ENCODE measurements around the gene KRTAP10-12.
"Not testable (repeated sequence)": the region's sequence is repeated elsewhere in the genome, so short reads cannot be mapped to it uniquely, and the experiment has no call there.

KRTAP10-12 gene

GRCh38 chr21:44670642-44671432 is 26.1 kb upstream of the KRTAP10-12 start:
- DNase-seq: no peak

- DNase-seq: no peak
These were observed 25.1 kb upstream of the KRTAP10-12 start for GRCh38 chr21:44671911-44672310.

- DNase-seq: no peak
These were observed 19.1 kb upstream of the KRTAP10-12 start for GRCh38 chr21:44677881-44678280.

- DNase-seq: no peak
These were observed 15.8 kb upstream of the KRTAP10-12 start for GRCh38 chr21:44681152-44681551.

- peak; percentile 96 for DNase-seq
These were observed 15.0 kb upstream of the KRTAP10-12 start, which contains the start of gene KRTAP12-1 for GRCh38 chr21:44681861-44682579. Gene KRTAP12-1, minus strand, starts transcription at chr21:44682163. Its CDS starts 40 bp downstream, at chr21:44682123.

DNA sequence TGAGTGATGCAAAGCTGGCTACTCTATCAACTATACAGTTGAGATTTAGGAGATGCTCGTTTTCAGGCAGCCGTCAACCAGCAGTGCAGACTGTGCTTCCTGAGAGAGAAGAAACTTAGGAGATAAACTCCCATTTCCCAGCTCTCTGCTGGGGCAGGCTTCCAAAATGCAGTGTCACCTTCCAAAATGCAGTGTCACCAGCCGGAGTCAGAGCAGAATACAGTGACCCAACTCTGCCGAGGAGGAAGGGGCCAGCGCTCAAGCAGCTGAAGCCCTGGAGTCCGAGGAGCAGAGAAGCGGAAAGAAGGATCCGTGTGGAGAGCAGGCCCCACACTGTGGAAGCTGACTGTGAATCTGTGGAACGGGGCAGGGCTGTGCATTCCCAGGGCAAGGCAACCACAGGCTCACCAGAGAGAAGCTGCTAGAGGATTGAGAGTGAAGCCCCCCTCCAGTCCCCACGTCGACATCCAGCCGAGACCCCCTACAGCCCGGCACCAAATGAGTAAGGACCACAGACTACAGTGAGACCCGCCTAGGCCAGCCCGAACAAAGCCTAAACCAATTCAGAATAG is 14.3 kb upstream of the KRTAP10-12 start:
- peak; percentile 65 for DNase-seq

DNA sequence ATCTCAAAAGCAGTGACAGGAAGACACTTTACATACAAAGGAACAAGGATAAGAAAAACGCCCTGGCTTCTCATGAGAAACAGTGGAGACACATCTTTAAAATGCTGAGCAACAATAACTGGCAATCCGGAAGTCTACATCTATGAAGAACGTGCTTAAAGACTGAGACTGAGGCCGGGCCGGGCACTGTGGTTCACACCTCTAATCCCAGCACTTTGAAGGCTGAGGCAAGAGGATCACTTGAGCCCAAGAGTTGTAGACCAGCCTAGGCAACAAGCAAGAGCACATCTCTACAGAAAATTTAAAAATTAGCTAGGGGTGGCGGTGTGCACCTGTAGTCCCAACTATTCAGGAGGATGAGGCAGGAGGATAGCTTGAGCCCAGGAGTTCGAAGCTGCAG is 12.9 kb upstream of the KRTAP10-12 start:
- DNase-seq: no peak

GRCh38 chr21:44684483-44684882 is 12.5 kb upstream of the KRTAP10-12 start:
- no peak for DNase-seq

GRCh38 chr21:44685050-44685449 is 11.9 kb upstream of the KRTAP10-12 start:
- not testable (repeated sequence) for DNase-seq

- DNase-seq: no peak
These were observed 10.8 kb upstream of the KRTAP10-12 start for GRCh38 chr21:44686000-44686781.

DNA sequence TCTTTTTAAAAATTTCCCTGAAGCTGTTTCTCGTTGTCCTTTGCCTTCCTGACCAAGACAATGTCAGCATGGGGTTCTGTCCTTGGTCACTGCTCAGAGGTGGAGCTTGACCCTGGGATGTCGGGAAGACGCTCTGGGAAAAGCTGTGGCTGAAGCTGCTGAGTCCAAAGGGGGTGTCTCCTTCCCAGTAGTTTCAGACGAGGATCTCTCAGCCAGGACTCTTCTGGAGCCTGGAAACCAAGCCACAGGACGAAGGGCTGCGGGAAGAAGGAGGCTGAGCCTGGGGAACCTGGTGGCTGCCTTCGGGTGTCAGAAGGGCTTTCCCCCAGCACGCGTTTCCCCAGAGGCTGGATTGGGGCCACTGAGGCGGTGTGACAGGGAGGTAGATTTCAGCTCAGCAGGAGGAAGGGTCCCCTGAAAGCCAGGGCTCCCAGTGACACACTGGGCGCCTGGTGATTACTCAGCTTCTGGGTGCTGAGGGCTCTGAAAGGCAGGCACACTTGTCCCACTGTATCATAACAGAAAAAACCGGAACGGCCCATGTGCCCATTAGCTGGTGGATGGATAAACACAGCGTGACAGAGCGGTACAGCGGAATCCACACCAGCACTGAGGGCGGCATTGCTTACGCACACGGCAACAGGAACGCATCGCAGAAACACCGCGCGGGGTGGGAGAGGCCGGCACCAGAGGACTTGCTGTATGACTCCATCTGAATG is 10.0 kb upstream of the KRTAP10-12 start:
- peak; percentile 41 for DNase-seq

GRCh38 chr21:44687671-44688070 is 9.3 kb upstream of the KRTAP10-12 start:
- DNase-seq: peak; percentile 80

DNA sequence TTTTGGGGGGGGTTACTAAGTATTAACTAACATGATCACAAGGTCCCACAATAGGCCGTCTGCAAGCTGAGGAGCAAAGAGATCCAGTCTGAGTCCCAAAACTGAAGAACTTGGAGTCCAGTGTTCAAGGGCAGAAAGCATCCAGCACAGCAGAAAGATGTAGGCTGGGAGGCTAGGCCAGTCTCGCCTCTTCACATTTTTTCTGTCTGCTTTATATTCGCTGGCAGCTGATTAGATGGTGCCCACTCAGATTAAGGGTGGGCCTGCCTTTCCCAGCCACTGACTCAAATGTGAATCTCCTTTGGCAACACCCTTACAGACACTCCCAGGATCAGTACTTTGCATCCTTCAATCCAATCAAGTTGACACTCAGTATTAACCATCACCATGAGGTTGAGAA is 7.2 kb upstream of the KRTAP10-12 start:
- DNase-seq: not testable (repeated sequence)

GRCh38 chr21:44691686-44692085 is 5.3 kb upstream of the KRTAP10-12 start:
- no peak for DNase-seq

- no peak for DNase-seq
These were observed 4.0 kb upstream of the KRTAP10-12 start for GRCh38 chr21:44692798-44693512.

DNA sequence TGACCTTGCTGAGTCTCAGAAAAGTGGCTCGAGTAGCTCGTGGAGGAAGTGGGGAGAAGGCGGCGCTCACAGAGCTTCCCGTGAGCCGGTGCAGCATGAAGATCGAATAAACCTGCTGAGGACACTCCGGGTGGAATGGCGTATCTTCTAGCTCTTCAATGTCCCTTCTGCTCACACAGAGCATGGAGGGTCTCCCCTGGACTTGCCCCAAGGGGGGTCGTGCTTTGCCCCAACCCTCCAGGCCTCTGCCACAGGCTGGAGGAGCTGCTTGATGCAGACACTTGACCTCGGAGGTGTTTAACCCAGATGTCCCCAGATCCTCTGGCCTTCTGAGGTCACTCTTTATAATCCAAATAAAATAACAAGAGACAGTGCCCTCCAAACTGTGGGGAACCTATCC is 2.2 kb upstream of the KRTAP10-12 start:
- no peak for DNase-seq

DNA sequence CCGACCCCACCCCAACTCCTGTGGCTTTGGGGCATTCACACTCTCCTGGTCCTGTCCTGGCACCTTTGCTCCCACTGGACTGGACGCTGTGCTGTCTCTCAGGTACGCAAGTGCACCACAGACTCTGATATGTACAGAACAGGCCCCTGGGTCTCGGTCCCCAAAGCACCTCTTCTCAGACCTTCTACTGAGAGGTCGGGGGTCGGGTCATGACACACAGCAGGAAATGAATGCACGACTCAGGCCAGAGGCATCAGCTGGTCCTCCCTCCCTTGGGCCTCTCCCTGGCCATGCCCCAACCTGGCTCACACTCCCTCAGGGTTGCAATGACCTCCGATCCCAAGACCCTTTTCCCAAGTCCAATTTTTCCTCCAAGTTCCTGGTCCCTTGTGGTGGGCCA is 1.8 kb upstream of the KRTAP10-12 start:
- no peak for DNase-seq

GRCh38 chr21:44695641-44696040 is 1.3 kb upstream of the KRTAP10-12 start:
- no peak for DNase-seq

DNA sequence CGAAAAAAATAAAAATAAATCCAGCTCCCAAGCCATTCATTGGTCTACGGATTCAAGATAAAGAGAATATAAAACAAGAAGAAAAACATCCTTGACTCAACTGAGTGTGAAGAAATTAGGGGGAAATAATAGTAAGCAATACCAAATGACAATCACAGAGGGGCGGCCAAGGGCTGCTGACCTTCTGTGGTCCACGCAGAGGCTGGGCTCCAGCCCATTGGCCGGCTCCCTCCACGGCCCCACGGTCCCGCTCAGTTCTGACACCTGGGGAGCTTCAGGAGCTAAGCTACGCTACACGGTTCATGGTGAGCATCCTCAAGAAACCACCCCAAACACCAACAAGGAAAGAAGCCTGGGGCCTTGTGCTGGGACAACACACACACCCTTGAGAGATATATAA is 400 bp upstream of the KRTAP10-12 start:
- no peak for DNase-seq

DNA sequence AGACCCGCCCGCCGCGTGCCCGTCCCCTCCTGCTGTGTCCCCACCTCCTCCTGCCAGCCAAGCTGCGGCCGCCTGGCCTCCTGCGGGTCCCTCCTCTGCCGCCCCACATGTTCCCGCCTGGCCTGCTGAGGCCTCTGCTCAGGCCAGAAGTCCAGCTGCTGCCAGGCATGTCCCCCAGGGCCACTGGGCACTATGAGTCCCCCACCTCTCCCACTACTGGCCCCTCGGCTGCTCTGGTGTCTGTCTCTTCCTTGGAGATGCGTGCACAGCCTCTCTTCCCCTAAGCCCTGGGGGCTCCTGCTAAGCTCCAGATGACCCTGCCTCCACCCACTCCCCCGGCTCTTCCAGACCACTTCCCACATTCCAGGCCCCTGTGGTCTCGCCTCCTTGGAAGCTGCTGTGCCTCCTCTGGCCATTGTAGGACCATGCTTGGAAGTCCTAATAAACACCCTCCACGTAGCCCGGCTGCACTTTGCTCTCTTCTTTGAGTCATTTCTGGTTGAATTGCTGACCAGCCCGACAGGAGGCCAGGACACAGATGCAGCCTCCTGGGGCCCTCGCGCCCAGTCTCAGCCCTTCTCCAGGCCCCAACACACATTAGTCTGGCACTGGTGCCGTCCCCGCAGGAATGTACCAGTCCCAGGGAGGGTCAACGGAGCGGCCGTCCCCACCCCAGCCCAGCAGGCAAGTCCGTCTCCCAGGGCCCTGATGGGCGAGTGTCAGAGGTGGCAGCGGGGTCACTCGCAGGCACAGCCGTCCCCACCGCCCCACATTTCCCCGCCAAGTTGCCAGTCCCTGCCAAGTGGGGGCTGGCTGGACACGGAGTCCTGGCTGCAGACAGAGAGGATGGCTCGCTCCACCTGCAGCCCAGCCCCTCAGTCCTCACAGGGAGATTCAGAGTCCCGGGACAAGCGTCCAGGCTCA is 1.1 kb downstream of the KRTAP10-12 start:
- no peak for DNase-seq

Measured in DMS79 treated with DMSO at 0.1 percent for 48 hours (cell line).